DOHH2 (cell line): ENCODE results near the gene ITGAX.

Source experiments
- H3F3A ChIP-seq: fragments of 200-600 bp; sonication (generic), shearing (Covaris generic); 2 replicates; pipeline ENCODE4 v1.6.0; 2016; ENCODE audit warnings: antibody characterized with exemption, mild to moderate bottlenecking; ENCODE audit not compliant: control insufficient read depth, insufficient read depth
- H3K27ac ChIP-seq: fragments of 200-600 bp; sonication (generic); 2 replicates; pipeline ENCODE4 v1.5.1; 2014; ENCODE audit warnings: low read depth, mild to moderate bottlenecking, low read length, moderate library complexity
- H3K27me3 ChIP-seq: fragments of 200-600 bp; sonication (generic); 2 replicates; pipeline ENCODE4 v1.6.1; 2014; ENCODE audit warnings: mild to moderate bottlenecking, low read length, mixed read lengths; ENCODE audit not compliant: control insufficient read depth
- H3K36me3 ChIP-seq: fragments of 200-600 bp; sonication (generic); 2 replicates; pipeline ENCODE4 v1.6.1; 2014; ENCODE audit warnings: mild to moderate bottlenecking, low read length, moderate library complexity, mixed read lengths; ENCODE audit not compliant: control insufficient read depth
- H3K4me1 ChIP-seq: fragments of 200-600 bp; sonication (generic); 2 replicates; pipeline ENCODE4 v1.6.1; 2014; ENCODE audit warnings: mild to moderate bottlenecking, low read length, mixed read lengths; ENCODE audit not compliant: control insufficient read depth
- H3K4me2 ChIP-seq: fragments of 200-600 bp; sonication (generic); 2 replicates; pipeline ENCODE4 v1.6.0; 2014; ENCODE audit warnings: mild to moderate bottlenecking, low read length, moderate library complexity
- H3K4me3 ChIP-seq: fragments of 200-600 bp; sonication (generic); 2 replicates; pipeline ENCODE4 v1.5.1; 2014; ENCODE audit warnings: mild to moderate bottlenecking, low read length, mixed read lengths
- H3K79me2 ChIP-seq: fragments of 200-600 bp; sonication (generic); 2 replicates; pipeline ENCODE4 v1.6.1; 2014; ENCODE audit warnings: mild to moderate bottlenecking, low read length, mixed read lengths; ENCODE audit not compliant: control insufficient read depth
- H3K9me2 ChIP-seq: fragments of 200-600 bp; sonication (generic); replicated peaks from 2 replicates; pipeline ENCODE4 v1.6.1; 2014; ENCODE audit warnings: mild to moderate bottlenecking, low read length, mixed read lengths; ENCODE audit not compliant: control insufficient read depth
- H3K9me3 ChIP-seq: fragments of 200-600 bp; sonication (generic); 2 replicates; pipeline ENCODE4 v1.6.1; 2014; ENCODE audit warnings: antibody characterized with exemption, low read length, mixed read lengths; ENCODE audit not compliant: control insufficient read depth, insufficient read depth
- H4K20me1 ChIP-seq: fragments of 200-600 bp; sonication (generic); 2 replicates; pipeline ENCODE4 v1.6.0; 2014; ENCODE audit warnings: low read depth, mild to moderate bottlenecking, antibody characterized with exemption, low read length, moderate library complexity; ENCODE audit not compliant: control insufficient read depth, insufficient read depth
- EZH2phosphoT487 ChIP-seq: fragments of 200-600 bp; sonication (generic); IDR thresholded peaks from 2 replicates; pipeline ENCODE4 v1.6.1; 2017; ENCODE audit warnings: borderline replicate concordance, mild to moderate bottlenecking, antibody characterized with exemption, low read length, moderate library complexity, mixed read lengths
- TF ChIP-seq, protein P1 (sequence below): fragments of 200-600 bp; sonication (generic); IDR thresholded peaks from one replicate; pipeline ENCODE4 v1.5.1; 2014; ENCODE audit warnings: antibody characterized with exemption, mild to moderate bottlenecking, low read depth, low read length; ENCODE audit not compliant: poor library complexity, severe bottlenecking

Gene ITGAX

DNA sequence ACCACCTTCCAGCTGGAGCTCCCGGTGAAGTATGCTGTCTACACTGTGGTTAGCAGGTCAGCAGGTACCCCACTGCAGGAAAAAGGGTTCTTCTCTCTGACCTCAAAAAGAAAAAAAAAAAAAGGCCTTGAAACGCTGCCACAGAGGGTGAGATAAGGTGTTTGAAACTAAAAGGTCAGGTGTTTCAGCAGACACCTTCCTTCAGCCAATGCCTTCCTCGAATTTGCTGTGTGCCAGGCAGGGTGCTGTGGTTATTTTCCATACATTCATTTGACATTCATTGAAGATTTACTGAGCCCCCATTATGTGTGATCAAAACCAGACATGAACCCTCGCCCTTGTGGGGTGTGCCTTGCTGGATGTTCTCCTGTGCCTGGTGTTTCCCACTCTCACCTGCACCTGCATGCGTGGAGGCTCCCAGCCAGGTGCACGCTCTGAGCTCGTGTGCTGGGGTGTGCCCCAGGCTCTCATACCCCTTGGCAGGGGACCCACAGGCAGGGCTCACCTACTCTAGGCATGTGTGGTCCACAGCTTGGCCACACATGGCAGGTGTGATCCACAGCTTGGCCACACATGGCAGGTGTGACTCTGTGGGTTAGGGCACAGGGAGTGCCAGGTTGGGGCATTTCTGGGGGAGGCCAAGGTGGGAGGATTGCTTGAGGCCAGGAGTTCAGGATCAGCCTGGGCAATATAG lies 22.4 kb downstream of the ITGAX start:
- Histone ChIP-seq H3K79me2 (no peaks in the 10 kb centered on the region), H3K4me3 (no peak overlapping the region), H3K27ac (no peak overlapping the region), H3K9me3 (no peaks in the 10 kb centered on the region), H3K4me2 (no peak overlapping the region), H3K9me2 (no peaks in the 10 kb centered on the region), H3K27me3 (no peaks in the 10 kb centered on the region), H3K4me1 (no peaks in the 10 kb centered on the region), H3F3A (no peaks in the 10 kb centered on the region), H3K36me3 (no peaks in the 10 kb centered on the region), H4K20me1 (no peaks in the 10 kb centered on the region)
- TF ChIP-seq EZH2phosphoT487: no peak
- TF ChIP-seq, protein P1, sequence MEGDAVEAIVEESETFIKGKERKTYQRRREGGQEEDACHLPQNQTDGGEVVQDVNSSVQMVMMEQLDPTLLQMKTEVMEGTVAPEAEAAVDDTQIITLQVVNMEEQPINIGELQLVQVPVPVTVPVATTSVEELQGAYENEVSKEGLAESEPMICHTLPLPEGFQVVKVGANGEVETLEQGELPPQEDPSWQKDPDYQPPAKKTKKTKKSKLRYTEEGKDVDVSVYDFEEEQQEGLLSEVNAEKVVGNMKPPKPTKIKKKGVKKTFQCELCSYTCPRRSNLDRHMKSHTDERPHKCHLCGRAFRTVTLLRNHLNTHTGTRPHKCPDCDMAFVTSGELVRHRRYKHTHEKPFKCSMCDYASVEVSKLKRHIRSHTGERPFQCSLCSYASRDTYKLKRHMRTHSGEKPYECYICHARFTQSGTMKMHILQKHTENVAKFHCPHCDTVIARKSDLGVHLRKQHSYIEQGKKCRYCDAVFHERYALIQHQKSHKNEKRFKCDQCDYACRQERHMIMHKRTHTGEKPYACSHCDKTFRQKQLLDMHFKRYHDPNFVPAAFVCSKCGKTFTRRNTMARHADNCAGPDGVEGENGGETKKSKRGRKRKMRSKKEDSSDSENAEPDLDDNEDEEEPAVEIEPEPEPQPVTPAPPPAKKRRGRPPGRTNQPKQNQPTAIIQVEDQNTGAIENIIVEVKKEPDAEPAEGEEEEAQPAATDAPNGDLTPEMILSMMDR: no peak

DNA sequence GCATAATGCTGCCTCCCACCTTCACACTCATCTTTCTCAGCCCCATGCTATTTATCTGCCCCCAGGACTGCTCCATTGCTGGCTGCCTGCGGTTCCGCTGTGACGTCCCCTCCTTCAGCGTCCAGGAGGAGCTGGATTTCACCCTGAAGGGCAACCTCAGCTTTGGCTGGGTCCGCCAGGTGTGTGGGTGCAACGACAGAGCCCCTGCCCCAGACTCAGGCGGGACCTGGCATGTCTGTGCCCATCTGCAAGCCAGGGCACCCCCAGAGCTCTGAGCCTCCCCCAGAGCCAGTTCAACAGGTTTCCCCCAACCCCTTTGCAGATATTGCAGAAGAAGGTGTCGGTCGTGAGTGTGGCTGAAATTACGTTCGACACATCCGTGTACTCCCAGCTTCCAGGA lies 25.2 kb downstream of the ITGAX start:
- H3K79me2 ChIP-seq: no peaks in the 10 kb centered on the region

DNA sequence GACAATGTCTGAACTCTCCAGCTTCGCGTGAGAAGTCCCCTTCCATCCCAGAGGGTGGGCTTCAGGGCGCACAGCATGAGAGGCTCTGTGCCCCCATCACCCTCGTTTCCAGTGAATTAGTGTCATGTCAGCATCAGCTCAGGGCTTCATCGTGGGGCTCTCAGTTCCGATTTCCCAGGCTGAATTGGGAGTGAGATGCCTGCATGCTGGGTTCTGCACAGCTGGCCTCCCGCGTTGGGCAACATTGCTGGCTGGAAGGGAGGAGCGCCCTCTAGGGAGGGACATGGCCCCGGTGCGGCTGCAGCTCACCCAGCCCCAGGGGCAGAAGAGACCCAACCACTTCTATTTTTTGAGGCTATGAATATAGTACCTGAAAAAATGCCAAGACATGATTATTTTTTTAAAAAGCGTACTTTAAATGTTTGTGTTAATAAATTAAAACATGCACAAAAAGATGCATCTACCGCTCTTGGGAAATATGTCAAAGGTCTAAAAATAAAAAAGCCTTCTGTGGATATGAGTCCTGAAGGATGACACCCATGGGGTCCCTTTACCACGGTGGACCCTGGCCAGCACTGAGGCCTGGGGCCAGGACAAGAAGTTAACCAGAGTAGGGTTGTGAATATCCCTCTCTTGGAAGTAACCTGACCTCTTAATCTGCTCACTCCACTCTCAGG lies 27.6 kb downstream of the ITGAX start:
- Histone ChIP-seq H3K27me3 (peaks cover 16% of the 10 kb centered on the region), H3K9me3 (no peaks in the 10 kb centered on the region), H3F3A (no peaks in the 10 kb centered on the region), H3K27ac (no peak overlapping the region), H3K9me2 (no peaks in the 10 kb centered on the region), H4K20me1 (no peaks in the 10 kb centered on the region), H3K4me1 (no peaks in the 10 kb centered on the region), H3K4me3 (no peak overlapping the region), H3K36me3 (no peaks in the 10 kb centered on the region), H3K4me2 (no peak overlapping the region), H3K79me2 (no peaks in the 10 kb centered on the region)
- TF ChIP-seq EZH2phosphoT487: no peak
- TF ChIP-seq, protein P1: peak; percentile 88

More for the DNA sequence above, 25.2 kb downstream of the ITGAX start:
- Histone ChIP-seq H3K4me3 (no peak overlapping the region), H3K36me3 (no peaks in the 10 kb centered on the region), H3K27me3 (peaks cover 5% of the 10 kb centered on the region; the same call in 1 of the 2 replicates), H3F3A (no peaks in the 10 kb centered on the region), H4K20me1 (no peaks in the 10 kb centered on the region), H3K9me3 (no peaks in the 10 kb centered on the region), H3K4me1 (no peaks in the 10 kb centered on the region), H3K4me2 (no peak overlapping the region), H3K9me2 (no peaks in the 10 kb centered on the region), H3K27ac (no peak overlapping the region)
- TF ChIP-seq, protein P1: no peak
- TF ChIP-seq EZH2phosphoT487: no peak
